HG03280 (cell line): ENCODE data around the gene SERTAD1.
"Not testable (repeated sequence)": the region's sequence is repeated elsewhere in the genome, so short reads cannot be mapped to it uniquely, and the experiment has no call there.

ENCODE experiments used
- ATAC-seq: cut with Tn5 transposase; IDR thresholded peaks from one replicate; pipeline ENCODE4 v1.9.1; 2021; ENCODE audit warnings: mild to moderate bottlenecking, moderate library complexity; ENCODE audit not compliant: unreplicated experiment

Gene SERTAD1

GRCh38 chr19:40422748-40423566 is 2.8 kb downstream of the SERTAD1 start:
- no peak for ATAC-seq

DNA sequence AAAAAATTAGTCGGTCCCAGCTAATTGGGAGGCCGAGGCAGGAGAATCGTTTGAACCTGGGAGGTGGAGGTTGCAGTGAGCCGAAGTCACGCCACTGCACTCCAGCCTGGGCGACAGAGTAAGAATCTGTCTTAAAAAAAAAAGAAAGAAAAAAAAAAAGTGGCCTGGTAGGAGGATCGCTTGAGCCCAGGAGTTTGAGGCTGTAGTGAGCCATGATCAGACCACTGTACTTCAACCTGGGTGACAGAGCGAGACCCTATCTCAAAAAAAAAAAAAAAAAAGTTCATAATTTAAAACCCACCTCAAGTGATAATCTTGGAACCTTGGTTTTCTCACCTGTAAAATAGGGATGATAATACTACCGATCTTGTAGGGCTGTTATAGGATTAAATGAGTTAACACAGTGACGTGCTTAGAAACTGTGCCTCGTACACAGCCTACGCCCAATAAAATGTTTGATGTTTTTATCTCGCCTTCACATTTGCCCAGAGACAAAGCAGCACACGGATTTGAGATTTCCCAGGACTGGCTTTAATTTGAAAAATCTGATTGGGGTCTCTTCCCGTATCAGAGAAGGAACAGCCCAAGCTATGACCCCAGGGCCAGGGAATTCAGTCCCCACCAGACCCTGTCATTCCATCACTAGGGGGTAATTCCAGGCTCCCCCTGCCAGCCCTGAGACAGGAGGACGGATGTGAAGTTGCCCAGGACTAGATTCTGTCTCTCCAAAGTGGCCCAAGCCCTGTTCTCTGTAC is 3.6 kb downstream of the SERTAD1 start:
- ATAC-seq: no peak

GRCh38 chr19:40420766-40421765 is 4.7 kb downstream of the SERTAD1 start:
- ATAC-seq: peak; percentile 35

GRCh38 chr19:40420451-40420765 is 5.4 kb downstream of the SERTAD1 start:
- no peak for ATAC-seq

DNA sequence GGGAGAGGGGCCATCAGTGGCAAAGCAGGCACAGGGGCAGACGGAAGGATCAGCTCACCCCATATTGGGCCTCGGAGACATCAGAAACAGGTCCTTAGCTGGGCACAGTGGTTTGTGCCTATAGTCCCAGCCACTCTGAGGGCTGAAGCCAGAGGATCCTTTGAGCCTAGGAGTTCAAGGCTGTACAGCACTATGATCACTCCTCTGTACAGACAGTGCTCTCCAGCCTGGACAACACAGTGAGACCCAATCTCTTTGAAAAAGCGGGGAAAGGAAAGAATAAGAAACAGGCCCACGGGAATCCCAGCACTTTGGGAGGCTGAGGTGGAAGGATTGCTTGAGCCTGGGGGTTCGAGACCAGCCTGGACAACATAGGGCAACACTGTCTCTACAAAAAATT is 6.0 kb downstream of the SERTAD1 start:
- ATAC-seq: no peak

DNA sequence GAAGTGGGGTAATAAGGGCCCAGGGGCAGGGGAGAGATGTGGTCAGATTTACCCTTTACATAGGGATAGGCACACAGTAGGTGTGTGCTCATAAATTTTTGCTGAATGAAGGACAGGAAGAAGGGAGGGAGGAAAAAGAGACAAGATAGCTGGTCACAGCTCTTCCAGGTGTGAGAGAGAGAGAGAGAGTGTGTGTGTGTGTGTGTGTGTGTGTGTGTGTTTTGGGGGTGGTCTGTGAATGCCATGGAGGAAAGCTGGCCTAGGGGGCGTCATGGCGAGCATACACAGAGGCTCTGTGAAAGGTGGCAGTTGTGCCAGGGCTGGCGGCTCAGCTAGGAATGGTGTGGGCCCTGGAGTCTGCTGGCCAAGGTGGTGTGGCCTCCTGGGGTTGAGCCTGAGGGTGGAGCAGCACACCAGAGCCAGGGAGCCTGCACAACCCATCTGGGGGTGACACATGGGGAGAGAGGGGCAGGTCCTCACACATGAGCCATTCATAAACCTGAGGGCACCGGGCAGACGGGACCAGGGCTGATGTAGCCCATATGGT is 6.7 kb downstream of the SERTAD1 start:
- ATAC-seq: no peak

- no peak for ATAC-seq
Observed at GRCh38 chr19:40418040-40418439, 7.8 kb downstream of the SERTAD1 start.

GRCh38 chr19:40417643-40417981 is 8.2 kb downstream of the SERTAD1 start:
- ATAC-seq: no peak

DNA sequence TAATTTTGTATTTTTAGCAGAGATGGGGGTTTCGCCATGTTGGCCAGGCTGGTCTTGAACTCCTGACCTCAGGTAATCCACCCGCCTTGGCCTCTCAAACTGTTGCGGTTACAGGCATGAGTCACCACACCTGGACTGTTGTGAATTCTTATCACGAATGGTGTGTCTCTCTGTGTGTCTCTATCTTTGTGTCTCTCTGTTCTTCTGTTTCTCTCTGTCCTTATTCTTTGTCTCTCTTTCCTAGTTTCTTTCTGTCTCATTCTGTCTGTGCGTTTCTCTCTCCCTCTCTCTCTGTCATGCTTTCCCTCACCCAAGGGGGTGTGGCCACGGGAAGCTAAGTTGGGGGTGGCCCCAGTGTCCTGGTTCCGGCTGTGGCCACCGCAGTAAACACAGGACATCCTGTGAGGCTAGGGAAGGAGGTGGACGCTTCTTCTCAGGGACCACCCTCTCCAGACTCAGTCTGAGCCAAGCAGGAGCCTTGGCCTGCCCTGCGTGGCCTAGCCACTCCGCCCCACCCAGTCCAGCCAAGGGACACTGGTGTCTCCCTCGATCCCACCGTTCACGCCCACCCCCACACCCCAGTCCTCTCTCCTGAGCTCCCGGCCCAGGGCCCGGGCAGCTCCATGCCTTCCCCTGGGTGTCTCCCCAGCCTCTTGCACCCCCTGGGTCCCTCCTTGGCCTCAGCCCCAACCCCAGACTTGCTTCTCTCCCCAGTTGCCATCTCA is 8.7 kb downstream of the SERTAD1 start:
- ATAC-seq: no peak

GRCh38 chr19:40415768-40416167 is 10.0 kb downstream of the SERTAD1 start:
- ATAC-seq: no peak

DNA sequence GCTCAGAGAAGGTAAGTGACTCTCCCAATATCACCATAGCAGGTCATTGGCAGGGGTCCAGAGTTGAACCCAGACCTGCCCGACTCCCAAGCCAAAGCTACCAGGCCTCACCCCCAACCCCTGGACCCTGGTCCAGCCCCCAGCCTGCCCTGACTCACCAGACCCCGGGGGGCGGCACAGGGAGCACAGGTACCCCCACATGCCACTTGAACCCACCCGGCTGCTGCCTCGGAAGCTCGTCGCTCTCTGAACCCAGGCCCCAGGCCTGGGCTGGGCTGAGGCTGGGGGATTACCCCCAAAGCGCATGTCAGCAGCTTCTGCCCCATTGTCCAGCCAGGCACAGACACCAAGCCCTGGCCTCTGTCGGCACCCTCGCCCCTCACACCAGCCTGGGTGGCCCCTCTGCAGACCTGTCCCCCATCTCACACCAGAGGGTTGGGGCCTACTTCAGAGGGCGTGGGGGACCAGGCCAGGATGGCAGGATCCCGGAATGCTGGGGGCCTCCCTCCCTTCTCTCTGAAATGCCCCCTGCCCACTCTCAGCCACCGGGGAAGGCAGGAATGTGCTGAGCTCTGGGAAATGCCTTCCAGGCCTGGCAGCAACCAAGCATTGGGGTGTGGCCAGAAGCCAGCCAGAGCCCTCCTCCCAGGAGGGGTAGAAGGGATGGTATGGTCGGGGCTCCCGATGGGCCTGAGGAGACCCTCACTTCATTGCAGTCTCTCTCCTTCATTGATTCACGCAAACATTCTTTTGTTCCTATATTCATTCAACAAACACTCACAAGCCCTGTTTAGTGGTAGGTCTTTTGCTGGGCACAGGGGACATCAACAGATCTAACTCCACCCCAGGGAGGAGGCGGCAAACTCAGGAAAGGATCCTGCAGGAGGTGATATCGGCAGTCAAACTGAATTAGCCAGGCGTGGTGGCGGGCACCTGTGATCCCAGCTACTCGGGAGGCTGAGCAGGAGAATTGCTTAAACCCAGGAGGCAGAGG is 11.0 kb downstream of the SERTAD1 start:
- ATAC-seq: no peak

DNA sequence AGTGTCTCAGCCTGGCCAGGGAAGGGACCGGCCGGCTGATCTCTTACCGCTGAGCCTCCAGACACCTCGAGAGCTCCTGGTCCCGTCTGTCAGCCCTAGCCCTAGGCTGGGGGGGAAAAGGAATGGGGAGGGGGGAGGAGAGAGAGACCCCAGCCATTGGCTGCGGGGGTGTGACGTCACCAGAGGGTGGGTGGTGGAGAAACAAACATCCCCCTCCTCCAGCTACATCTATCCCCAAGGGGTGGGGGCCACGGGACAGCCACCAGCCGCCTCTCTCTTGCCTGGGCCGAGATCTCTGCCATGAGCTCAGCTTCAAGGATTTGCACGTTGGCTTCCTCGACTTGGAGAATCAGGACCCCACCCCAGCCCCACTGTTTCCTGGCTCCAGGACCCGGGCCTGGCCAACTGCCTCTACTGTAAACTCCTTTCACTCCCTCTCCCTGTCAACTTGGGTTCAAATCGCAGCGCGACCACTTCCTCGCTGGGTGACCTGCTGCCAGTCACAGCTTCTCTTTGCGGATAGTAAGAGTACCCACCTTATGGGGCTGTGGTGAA is 12.4 kb downstream of the SERTAD1 start, which contains the start of gene PRX:
TSS of gene PRX (minus strand) at position 88 of the 555 bp plus-strand sequence. CDS start 5,446 bp downstream, outside the sequence.
- ATAC-seq: no peak

GRCh38 chr19:40412866-40413265 is 12.9 kb downstream of the SERTAD1 start:
- no peak for ATAC-seq

GRCh38 chr19:40411958-40412499 is 13.8 kb downstream of the SERTAD1 start:
- ATAC-seq: no peak

DNA sequence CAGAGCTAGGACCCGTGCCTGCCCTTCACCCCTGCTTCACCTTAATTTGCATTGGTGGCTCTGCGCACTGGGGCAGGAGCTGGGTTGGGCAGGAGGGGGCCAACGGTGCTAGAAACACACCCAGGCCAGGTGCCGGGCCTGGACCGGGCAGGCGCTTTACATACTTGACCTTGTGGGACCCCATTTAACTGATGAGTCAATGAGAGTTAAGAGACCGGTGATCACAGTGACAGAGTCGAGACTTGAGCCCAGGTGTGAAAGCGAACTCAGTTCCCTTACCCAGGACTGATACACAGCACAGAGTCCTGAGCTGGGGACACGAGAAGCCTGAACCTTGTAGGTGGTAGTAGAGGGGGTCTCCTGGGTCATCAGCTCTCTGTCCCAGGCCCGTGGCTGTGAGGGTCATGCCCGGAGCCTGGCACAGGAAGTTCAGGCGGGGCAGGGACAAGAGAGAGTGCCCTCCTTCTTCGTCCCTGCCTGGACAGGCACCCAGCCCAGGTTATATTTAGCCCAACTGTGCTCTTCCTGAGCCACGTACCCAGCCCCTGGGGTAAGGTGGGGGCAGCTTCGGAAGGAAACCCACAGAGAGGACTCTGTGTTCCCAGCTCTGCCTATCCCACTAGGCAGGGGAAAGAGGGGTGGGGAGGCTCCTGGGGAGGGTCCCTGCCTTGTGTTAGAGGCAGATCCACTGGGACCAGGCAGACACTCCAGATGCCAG is 14.5 kb downstream of the SERTAD1 start:
- no peak for ATAC-seq

DNA sequence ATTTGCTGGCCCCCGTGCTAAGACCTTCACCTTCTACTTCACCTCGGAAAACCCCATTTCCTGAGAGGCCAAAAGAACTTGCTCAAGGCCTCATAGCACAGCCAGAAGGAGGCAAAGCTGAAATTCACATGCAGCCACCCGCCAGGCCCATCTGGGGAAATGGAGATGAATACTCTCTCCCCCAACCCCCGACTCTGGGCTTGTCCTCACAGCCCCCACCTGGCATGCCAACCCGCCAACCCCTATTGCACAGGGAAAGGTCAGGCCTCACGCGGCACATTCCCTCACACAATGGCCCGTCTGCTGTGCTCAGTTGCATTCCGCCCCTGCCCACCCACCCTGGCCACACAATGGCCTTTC is 15.8 kb downstream of the SERTAD1 start:
- ATAC-seq: no peak

GRCh38 chr19:40408598-40408925 is 17.2 kb downstream of the SERTAD1 start:
- not testable (repeated sequence) for ATAC-seq
